Measurements from ENCODE around the gene PGPEP1. TPM values are rescaled to one million over a fixed set of nuclear protein-coding genes. Genes with fewer than 3 reads are reported as not detected.

The PGPEP1 gene
- total RNA-seq, 1 donor from 2014 or later: 29.3 TPM

- no peak for DNase-seq (ENCODE audit: missing footprints)
- no peak for ATAC-seq
- intact Hi-C loops (cut with DNase I): no loop called here
These were observed 33.5 kb upstream of the PGPEP1 start for GRCh38 chr19:18306888-18307260.

GRCh38 chr19:18307271-18307681 is 33.1 kb upstream of the PGPEP1 start:
- no peak for ATAC-seq
- no peak for DNase-seq (ENCODE audit: missing footprints)
- intact Hi-C loops (cut with DNase I): no loop called here

- no peak for DNase-seq (ENCODE audit: missing footprints)
- ATAC-seq: no peak
These were observed 32.1 kb upstream of the PGPEP1 start for GRCh38 chr19:18308051-18308947.

GRCh38 chr19:18308948-18309325 is 31.5 kb upstream of the PGPEP1 start:
- ATAC-seq (no peak), DNase-seq (ENCODE audit: missing footprints) (no peak)
- intact Hi-C loops (cut with DNase I): no loop called here

More at GRCh38 chr19:18308051-18308947, 32.1 kb upstream of the PGPEP1 start:
- intact Hi-C loops (cut with DNase I): no loop called here

GRCh38 chr19:18309525-18310064 is 30.8 kb upstream of the PGPEP1 start:
- DNase-seq (ENCODE audit: missing footprints) (no peak), ATAC-seq (no peak)
- intact Hi-C loops (cut with DNase I): no loop called here

GRCh38 chr19:18310118-18310909 is 30.1 kb upstream of the PGPEP1 start:
- no peak for ATAC-seq
- DNase-seq (ENCODE audit: missing footprints): no peak
- intact Hi-C loops (cut with DNase I): no loop called here

GRCh38 chr19:18310966-18311365 is 29.4 kb upstream of the PGPEP1 start:
- ATAC-seq (no peak), DNase-seq (ENCODE audit: missing footprints) (no peak)
- intact Hi-C loops (cut with DNase I): no loop called here

GRCh38 chr19:18311502-18312091 is 28.8 kb upstream of the PGPEP1 start:
- DNase-seq (ENCODE audit: missing footprints): no peak
- intact Hi-C loops (cut with DNase I): no loop called here

GRCh38 chr19:18312092-18312534 is 28.3 kb upstream of the PGPEP1 start:
- DNase-seq (ENCODE audit: missing footprints) (no peak), ATAC-seq (peak; percentile 11)
- intact Hi-C loops (cut with DNase I): no loop called here

More at GRCh38 chr19:18311502-18312091, 28.8 kb upstream of the PGPEP1 start:
- ATAC-seq: no peak

GRCh38 chr19:18313398-18313797 is 27.0 kb upstream of the PGPEP1 start:
- no peak for ATAC-seq
- intact Hi-C loops (cut with DNase I): no loop called here
- DNase-seq (ENCODE audit: missing footprints): no peak

- ATAC-seq (no peak), DNase-seq (ENCODE audit: missing footprints) (peak; percentile 81)
- intact Hi-C loops (cut with DNase I): no loop called here
These were observed 22.2 kb upstream of the PGPEP1 start for GRCh38 chr19:18317961-18318800.

GRCh38 chr19:18319591-18320135 is 20.7 kb upstream of the PGPEP1 start:
- intact Hi-C loops (cut with DNase I): no loop called here
- ATAC-seq (no peak), DNase-seq (ENCODE audit: missing footprints) (no peak)

- intact Hi-C loops (cut with DNase I): no loop called here
- ATAC-seq (no peak), DNase-seq (ENCODE audit: missing footprints) (no peak)
These were observed 19.3 kb upstream of the PGPEP1 start for GRCh38 chr19:18320865-18321733.

GRCh38 chr19:18321734-18322102 is 18.7 kb upstream of the PGPEP1 start:
- intact Hi-C loops (cut with DNase I): loop anchor here (2.0 kb wide), 2 partner anchors 17 to 117 kb away; partner anchors contain the start of gene RAB3A

GRCh38 chr19:18322318-18322758 is 18.1 kb upstream of the PGPEP1 start:
- intact Hi-C loops (cut with DNase I): loop anchor here (2.0 kb wide), 2 partner anchors 18 to 118 kb away; partner anchors contain the start of gene RAB3A
- no peak for ATAC-seq
- no peak for DNase-seq (ENCODE audit: missing footprints)

More at GRCh38 chr19:18321734-18322102, 18.7 kb upstream of the PGPEP1 start:
- ATAC-seq (no peak), DNase-seq (ENCODE audit: missing footprints) (no peak)

- intact Hi-C loops (cut with DNase I): loop anchor here (1.0 to 2.0 kb wide), 3 partner anchors 18 to 118 kb away; partner anchors contain the start of genes JUND and RAB3A
- DNase-seq (ENCODE audit: missing footprints) (peak; percentile 99), ATAC-seq (peak; percentile 98)
These were observed 17.5 kb upstream of the PGPEP1 start, which contains the start of gene LSM4 for GRCh38 chr19:18322759-18323460. Gene LSM4 (minus strand): TSS chr19:18323076. CDS start chr19:18323020, 56 bp downstream.

Data from Right ventricle myocardium inferior (tissue), 1 donor.